ENCODE measurements around the gene PBX1.

The PBX1 gene

DNA sequence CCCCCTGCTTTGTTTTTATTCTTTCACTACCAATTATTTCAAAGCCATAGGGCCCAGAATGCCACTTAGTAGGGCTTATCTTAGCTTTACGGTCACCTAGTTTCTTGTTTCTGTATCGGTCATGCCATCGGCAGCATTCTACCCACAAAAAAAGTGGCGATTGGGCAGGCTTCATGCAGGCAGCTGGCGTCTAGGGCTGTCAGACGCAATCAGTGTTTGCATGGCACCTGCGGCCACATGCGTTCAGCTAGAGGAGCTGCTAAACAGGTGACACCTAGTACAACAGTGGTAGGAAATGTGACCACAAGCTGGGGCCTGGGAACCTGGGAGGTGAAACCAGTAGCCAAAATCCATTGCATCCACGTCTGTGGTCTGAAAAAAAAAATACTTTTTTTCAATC, 262.7 kb downstream of the PBX1 start:
- DNase-seq (ENCODE audit: low read depth) = no peak

DNA sequence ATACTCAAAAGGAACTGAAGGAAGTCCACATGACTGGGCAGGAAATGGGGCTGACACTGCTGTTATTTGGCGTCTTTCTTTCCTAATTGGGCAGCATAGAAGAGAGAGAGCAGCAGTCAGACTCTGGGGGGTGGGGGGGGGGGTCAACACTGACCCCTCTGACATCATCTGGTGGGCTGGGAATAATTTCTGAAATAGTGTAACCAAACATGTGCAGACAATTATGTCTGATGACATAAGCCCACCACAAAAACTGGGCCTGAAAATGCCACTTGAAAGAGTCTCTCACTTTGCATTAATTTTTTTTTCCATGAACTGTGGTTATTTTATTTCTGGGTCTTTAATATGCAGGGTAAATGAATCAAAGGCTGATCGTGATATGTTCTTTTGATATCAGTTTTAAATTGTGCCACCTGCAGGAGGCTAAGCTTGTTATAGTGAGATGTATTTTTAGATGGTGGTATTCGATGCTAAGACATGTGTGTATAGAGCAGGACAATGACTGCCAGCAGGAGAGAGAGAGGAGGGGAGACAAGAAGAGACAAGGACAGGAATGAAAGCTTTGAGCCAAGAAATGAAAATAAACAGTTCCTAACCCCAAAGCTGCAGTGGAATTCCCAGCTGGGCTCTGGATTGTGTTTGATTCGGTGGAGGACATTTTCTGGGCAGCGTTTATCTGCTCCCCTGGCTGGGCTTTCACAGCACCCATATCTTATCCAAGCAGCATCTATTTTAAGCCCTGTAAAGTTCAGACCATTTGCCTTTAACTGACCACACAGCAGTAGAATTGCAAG, 264.7 kb downstream of the PBX1 start:
- no peak for DNase-seq (ENCODE audit: low read depth)

DNA sequence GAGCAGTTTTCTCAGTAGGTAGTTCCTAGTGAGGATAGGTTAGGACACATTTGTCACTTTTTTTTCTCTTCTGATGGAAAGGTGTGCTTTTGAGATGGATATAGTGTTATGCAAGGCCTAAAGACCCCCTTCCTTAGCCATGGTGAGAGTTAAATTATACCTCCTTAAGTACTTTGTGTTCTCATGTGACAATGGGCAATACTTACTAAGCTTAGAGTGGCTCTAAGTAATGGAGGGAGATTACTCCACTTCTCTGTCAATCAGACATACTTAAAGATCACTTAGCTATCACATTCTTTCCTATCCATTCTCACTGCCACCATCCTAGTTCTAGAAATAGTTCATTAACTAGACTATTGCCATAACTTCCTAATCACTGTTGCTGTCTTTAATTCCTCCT, 265.6 kb downstream of the PBX1 start:
- DNase-seq (ENCODE audit: low read depth) = no peak

DNA sequence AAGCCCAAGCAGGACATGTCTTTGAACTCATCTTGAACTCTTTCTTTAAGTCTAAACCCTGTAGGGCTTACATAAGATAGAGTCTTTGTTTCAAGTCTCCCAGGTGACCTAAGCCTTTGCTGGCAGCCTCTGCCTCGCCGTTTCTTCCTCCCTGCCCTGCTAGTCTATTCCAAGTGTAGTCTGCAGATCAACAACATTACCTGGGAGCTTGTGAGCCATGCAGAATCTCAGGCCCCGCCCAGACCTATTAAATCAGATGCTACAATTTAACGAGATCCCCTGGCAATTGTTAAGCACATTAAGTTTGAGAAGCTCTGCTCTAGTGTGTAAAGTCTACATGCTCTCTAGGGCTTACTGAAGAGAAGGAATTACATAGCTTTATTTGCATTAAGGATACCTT, 271.6 kb downstream of the PBX1 start:
- no peak for DNase-seq (ENCODE audit: low read depth)

DNA sequence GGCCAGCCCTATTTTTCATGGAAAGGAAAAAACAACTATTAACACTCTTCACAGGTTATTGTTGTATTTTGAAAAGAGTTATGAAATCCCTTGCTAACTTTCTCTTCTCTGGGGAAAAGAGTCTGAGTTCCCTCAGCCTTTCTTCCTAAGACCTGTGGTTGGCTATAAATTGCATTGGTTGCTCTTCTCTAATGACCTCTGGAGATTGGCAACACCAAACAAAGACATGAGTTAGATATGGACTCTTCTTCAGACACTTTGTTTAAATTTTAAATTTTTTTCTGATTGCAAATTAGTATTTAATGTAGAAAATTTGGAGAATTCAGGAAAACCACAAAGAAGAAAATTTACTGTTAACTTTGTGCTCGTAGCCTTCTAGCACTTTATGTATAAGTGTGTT, 275.7 kb downstream of the PBX1 start:
- no peak for DNase-seq (ENCODE audit: low read depth)

DNA sequence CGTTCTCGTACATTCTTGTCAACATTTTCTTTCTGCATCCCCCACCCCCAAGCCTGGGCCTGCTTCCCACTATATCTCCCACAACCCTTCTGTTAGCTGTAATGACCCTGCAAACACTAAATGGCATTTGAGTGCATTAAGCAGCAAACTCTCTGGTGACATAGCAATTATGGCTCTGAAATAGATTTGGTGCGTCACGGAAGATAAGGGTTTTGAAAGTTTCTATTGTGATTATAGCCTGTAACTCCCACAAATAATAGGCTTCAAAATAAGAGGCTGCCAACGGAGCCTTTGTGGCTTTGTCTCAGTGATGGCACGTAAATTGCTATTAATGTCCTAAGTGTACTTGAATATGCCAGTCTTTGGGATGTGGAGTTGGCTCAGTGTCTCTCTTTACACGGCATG, 277.6 kb downstream of the PBX1 start:
- DNase-seq (ENCODE audit: low read depth) = no peak

DNA sequence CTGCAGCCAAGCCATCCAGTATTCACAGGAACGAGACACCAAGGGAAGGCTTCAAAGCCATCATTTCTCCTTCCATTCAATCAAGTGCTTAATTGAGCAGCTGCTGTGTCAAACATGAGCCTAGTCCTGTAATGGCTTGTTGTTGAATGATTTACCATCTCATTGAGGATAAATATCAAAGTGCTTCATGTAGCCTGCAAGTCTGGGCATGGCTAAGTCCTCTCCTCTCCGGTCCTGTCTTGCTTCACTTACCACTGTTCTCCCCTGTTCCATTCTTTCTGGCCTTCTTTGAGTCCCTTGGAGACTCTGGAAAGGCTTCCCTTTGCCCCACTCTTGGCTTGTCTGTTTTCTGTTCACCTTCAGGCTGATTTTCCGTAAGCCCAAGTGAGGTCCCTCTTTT, 279.8 kb downstream of the PBX1 start:
- no peak for DNase-seq (ENCODE audit: low read depth)

DNA sequence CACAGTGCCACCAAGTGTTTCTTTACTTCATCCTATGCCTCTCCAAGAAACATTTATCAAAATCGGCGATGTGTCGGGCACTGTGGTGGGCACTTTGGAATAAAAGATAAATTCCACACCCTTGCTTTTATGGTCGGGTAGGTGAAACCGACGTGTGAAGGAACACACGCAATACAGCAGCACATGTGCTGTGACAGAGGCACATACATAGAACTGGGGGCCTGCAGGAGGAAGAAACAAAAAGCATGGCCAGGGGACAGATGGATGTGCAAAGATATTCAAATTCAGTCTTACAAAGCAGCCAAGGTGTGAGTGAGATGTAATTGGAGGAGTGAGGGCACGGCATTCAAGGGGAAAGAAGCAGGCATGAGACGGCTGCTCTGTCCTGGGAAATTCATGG, 282.0 kb downstream of the PBX1 start:
- no peak for DNase-seq (ENCODE audit: low read depth)

DNA sequence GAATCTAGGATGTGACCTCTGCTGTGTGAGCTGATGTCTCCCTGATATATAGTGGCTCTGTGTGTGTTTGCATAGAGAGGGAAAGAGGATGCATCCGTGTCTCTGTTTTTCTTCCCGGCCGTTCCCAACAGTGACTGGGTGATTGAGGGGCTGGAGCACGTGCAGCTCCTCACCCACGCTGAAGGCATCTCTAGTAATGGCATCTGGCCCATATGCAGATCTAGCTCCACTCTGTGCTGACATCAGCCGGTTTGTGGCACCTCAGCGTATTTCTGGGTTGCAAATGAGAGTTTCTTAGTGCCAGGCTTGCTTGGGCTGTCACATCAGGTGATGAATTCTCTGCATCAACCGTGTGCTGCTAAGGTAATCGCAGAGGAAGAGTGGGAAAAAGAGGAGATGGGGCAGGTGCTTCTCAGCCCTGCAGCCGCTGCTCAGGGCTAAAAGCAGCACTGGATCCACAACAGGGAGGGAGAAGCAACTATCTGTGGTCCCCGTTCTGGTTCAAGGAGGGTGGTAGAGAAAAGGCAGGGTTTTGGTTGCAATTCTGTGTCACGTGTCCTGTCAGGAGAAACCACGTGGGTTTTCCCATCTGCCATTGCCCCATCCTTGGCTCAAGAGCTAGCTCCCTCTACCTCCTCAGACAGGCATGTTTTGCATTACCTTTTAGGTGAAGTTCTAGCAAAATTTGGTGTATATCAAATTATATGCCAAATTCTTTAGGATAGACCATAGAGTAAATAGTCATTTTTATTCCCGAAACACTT, 282.9 kb downstream of the PBX1 start:
- no peak for DNase-seq (ENCODE audit: low read depth)

GRCh38 chr1:164842870-164843269, 283.9 kb downstream of the PBX1 start:
- DNase-seq (ENCODE audit: low read depth) = no peak

DNA sequence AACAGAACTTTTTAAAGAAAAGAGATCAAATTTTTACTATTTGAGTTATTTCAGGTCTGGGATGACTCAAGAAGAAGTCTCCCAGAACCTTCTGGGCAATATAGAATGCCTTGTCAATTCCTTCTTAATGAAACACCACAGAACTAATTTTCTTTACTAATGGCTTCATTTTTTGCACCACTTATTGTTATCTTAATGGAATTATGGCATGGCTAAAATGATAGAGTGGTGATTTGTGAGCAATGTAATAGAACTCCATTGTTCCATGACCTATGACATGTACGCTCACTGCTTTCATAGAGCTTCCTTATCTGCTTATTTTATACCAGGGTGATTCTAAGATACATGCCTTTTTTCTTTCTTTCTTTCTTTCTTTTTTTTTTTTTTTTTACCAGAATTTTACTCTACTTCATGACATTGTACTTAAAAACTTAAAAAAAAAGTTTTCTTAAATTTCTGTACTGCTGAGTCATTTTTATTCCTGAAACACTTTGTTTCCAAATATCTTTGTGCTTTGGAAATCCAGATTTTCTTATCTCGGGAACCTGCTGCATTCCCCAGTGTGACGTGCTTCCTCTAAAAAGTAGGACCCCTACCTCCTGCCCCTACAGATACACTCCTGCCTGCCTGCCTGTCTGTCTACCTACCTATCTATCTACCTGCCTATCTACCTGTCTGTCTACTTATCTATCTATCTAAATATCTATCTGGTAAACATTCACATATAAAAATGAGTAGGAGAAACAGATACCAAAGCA, 284.9 kb downstream of the PBX1 start:
- DNase-seq (ENCODE audit: low read depth) = no peak

DNA sequence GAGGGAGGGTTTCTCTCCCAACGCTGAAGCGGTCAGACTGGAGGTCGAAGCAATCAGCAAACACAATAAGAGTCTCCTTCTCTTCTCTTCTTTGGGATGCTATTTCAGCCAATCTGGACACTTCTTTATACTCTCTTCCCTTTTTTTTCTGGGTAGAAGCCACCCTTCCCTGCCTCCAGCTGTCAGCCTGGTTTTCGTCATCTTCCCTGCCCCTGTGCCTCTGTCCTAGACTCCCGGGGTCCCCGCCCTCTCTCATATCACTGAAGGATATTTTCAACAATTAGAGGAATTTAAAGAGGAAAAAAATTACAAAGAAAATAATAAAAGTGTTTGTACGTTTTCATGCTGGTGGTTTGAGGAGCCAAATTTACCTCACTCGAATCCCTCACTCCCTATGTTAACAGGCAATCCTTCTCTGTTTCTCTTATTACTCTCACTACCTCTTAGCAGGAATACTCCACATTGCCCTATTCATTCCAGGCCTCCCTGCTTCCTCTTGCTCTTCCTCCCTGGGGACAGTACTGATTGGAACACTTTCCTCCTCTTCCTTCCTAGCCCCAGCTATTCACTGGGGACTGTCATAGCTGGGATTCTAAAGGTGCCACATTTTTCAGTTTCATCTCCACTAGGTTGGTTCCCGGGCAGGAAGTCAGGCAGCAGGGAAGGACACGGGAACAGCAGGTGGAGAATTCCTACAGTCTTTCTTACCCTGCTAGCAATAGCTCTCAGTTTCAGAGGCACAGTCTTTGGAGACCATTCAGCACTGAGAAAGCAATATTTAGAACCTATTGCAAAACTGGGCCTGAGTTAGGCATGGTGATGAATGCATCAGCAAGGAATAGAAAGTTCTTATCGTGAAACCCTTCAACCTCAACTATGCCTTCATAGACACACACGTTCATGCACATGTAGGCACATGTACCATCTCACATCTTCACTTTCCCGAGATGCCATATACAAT, 288.0 kb downstream of the PBX1 start:
- DNase-seq (ENCODE audit: low read depth) = no peak

GRCh38 chr1:164853146-164853545, 294.2 kb downstream of the PBX1 start:
- DNase-seq (ENCODE audit: low read depth) = no peak

GRCh38 chr1:164855716-164856329, 296.8 kb downstream of the PBX1 start:
- no peak for DNase-seq (ENCODE audit: low read depth)

GRCh38 chr1:164856381-164856780, 297.4 kb downstream of the PBX1 start:
- no peak for DNase-seq (ENCODE audit: low read depth)

DNA sequence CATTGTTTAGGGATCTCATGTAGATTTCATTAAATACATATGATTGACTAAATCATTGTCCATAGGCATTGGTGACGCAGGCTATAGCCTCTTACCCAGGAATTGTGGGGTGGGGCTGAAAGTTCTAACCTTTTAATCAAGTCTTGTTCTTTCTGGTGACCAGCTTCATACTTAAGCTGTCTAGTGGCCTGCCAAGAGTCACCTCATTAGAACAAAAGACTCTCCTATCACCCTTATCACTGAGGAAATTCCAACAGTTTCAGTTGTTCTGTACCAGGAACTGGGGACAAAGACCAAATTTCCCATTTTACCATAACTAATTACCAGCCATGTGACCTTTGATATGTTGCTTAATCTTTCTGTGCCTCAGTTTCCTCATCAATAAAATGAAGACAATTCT, 298.5 kb downstream of the PBX1 start:
- no peak for DNase-seq (ENCODE audit: low read depth)

DNA sequence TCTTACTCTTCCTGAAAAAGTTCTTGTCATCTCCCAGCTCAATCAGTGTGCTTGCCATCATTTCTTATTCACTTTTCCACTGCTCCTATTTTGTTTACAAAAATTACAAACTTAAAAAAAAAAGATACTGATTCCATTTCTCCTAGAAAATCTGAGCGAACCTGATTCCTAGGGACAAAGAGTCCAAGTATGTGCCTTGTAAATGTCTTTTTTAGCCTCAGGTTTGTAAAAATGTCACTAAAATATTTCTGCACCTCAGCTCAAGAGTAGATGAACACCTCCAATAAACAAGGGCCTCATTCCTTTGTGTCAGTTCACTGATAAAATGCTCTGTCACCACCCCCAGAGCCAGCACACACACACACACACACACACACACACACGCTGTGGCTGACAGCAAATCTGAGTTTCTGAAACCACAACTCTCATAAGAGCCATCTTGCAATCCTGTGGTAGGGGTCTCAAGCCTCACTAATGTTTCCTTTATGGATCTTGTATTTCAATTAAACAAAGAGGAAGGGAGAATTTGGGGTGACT, 299.2 kb downstream of the PBX1 start:
- DNase-seq (ENCODE audit: low read depth) = no peak

GRCh38 chr1:164861632-164862031, 302.6 kb downstream of the PBX1 start:
- no peak for DNase-seq (ENCODE audit: low read depth)

GRCh38 chr1:164863056-164863455, 304.1 kb downstream of the PBX1 start:
- DNase-seq (ENCODE audit: low read depth) = no peak

- no peak for DNase-seq (ENCODE audit: low read depth)
Observed at GRCh38 chr1:164864161-164864560, 305.2 kb downstream of the PBX1 start.

GRCh38 chr1:164865385-164865784, 306.4 kb downstream of the PBX1 start:
- DNase-seq (ENCODE audit: low read depth) = no peak

All from GM04504 (cell line).